ENCODE data around the gene NES.

Gene NES

GRCh38 chr1:156625436-156626078 lies 51.6 kb downstream of the NES start:
- DNase-seq: no peak
- H3K4me3 ChIP-seq (ENCODE audit: low read depth, low read length): no peak overlapping the region
- H3K27me3 ChIP-seq (replicated peaks): peaks cover 33% of the 10 kb centered on the region
- TF ChIP-seq, protein P1, sequence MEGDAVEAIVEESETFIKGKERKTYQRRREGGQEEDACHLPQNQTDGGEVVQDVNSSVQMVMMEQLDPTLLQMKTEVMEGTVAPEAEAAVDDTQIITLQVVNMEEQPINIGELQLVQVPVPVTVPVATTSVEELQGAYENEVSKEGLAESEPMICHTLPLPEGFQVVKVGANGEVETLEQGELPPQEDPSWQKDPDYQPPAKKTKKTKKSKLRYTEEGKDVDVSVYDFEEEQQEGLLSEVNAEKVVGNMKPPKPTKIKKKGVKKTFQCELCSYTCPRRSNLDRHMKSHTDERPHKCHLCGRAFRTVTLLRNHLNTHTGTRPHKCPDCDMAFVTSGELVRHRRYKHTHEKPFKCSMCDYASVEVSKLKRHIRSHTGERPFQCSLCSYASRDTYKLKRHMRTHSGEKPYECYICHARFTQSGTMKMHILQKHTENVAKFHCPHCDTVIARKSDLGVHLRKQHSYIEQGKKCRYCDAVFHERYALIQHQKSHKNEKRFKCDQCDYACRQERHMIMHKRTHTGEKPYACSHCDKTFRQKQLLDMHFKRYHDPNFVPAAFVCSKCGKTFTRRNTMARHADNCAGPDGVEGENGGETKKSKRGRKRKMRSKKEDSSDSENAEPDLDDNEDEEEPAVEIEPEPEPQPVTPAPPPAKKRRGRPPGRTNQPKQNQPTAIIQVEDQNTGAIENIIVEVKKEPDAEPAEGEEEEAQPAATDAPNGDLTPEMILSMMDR (IDR thresholded peaks at IDR 0.05; ENCODE audit: low read depth, low read length, missing control alignments): peak; percentile 89
- no peaks in the 10 kb centered on the region for H3K36me3 ChIP-seq (replicated peaks)
- no peak overlapping the region for H3K27ac ChIP-seq
- in situ Hi-C loops (cut with HindIII; ENCODE audit: low pct_ligation_motif_present, low sequenced_read_pairs): no loop called here

DNA sequence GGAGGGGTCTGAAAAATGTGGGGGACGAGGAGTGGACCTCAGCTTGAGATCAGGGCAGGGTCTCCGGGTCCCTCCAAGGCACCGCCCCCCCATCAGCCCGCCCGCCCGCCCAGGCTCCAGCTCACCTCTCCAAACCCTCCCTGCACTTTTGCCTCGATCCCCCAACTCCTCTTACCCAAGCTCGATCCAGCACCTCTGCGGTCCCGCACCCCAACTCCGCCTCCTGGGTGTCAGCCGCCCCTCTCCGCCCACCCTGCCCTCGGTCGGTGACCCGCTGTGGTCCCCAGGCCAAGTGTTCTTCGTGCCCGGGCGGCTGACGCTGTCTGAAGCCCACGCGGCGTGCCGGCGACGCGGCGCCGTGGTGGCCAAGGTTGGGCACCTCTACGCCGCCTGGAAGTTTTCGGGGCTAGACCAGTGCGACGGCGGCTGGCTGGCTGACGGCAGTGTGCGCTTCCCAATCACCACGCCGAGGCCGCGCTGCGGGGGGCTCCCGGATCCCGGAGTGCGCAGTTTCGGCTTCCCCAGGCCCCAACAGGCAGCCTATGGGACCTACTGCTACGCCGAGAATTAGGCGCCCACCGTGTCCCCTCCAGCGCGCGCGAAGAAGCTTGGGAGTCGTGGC lies 52.3 kb downstream of the NES start:
- TF ChIP-seq, protein P1 (IDR thresholded peaks at IDR 0.05; ENCODE audit: low read depth, low read length, missing control alignments): no peak
- no peaks in the 10 kb centered on the region for H3K36me3 ChIP-seq (replicated peaks)
- H3K27ac ChIP-seq: no peak overlapping the region
- no peak for DNase-seq
- H3K4me3 ChIP-seq (ENCODE audit: low read depth, low read length): peak overlapping the region; percentile 22
- peaks cover 38% of the 10 kb centered on the region for H3K27me3 ChIP-seq (replicated peaks)
- in situ Hi-C loops (cut with HindIII; ENCODE audit: low pct_ligation_motif_present, low sequenced_read_pairs): no loop called here

GRCh38 chr1:156623946-156624813 lies 53.0 kb downstream of the NES start:
- Histone ChIP-seq H3K4me3 (ENCODE audit: low read depth, low read length) (peak overlapping the region; percentile 22), H3K27ac (no peak overlapping the region), H3K27me3 (replicated peaks) (peaks cover 43% of the 10 kb centered on the region), H3K36me3 (replicated peaks) (no peaks in the 10 kb centered on the region)
- TF ChIP-seq, protein P1 (IDR thresholded peaks at IDR 0.05; ENCODE audit: low read depth, low read length, missing control alignments): peak; percentile 68
- in situ Hi-C loops (cut with HindIII; ENCODE audit: low pct_ligation_motif_present, low sequenced_read_pairs): no loop called here
- DNase-seq: peak; percentile 44

DNA sequence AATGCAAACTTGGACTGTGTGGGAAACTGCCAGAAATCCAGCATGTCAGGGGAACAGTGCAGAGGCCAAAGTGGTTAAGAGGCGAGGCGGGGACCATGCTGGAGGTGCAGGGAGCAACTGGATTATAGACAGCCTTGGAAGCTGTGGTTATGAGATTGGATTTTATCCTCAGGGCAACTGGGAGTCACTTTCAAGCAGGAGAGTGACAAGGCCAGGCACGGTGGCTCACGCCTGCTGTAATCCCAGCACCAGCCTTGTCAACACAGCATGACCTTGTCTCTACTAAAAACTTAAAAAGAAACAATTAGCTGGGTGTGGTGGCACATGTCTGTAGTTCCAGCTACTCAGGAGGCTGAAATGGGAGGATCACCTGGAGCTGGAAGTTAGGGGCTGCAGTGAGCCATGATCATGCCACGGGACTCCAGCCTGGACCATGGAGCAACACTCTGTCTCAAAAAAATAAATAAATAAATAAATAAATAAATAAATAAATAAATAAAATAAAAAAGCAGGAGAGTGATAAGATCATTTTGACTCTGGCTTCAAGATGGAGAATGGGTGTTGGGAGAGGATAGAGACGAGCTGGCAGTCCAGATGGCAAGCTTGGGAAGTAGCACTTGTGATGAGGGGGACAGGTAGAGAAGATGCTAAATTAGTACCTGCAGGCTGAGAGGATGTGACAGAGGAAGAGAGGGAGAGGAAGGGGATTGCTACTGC lies 54.5 kb downstream of the NES start:
- no peak overlapping the region for H3K4me3 ChIP-seq (ENCODE audit: low read depth, low read length)
- in situ Hi-C loops (cut with HindIII; ENCODE audit: low pct_ligation_motif_present, low sequenced_read_pairs): no loop called here
- peaks cover 47% of the 10 kb centered on the region for H3K27me3 ChIP-seq (replicated peaks)
- no peak overlapping the region for H3K27ac ChIP-seq
- DNase-seq: no peak
- H3K36me3 ChIP-seq (replicated peaks): no peaks in the 10 kb centered on the region
- TF ChIP-seq, protein P1 (IDR thresholded peaks at IDR 0.05; ENCODE audit: low read depth, low read length, missing control alignments): no peak

- DNase-seq: no peak
- TF ChIP-seq, protein P1 (IDR thresholded peaks at IDR 0.05; ENCODE audit: low read depth, low read length, missing control alignments): no peak
- no peak overlapping the region for H3K4me3 ChIP-seq (ENCODE audit: low read depth, low read length)
- H3K36me3 ChIP-seq (replicated peaks): no peaks in the 10 kb centered on the region
- H3K27ac ChIP-seq: no peak overlapping the region
- peaks cover 34% of the 10 kb centered on the region for H3K27me3 ChIP-seq (replicated peaks)
- in situ Hi-C loops (cut with HindIII; ENCODE audit: low pct_ligation_motif_present, low sequenced_read_pairs): no loop called here
Measured at GRCh38 chr1:156619582-156619955, 57.6 kb downstream of the NES start.
